ENCODE results near the gene PTPRE.

Gene PTPRE

GRCh38 chr10:127953876-127954275, 47.0 kb downstream of the PTPRE start:
- no peak for DNase-seq (ENCODE audit: low spot score)

GRCh38 chr10:127959428-127959827, 52.5 kb downstream of the PTPRE start:
- DNase-seq (ENCODE audit: low spot score), result no peak

GRCh38 chr10:127961071-127961470, 54.2 kb downstream of the PTPRE start:
- DNase-seq (ENCODE audit: low spot score), result no peak

GRCh38 chr10:127962205-127962604, 55.3 kb downstream of the PTPRE start:
- DNase-seq (ENCODE audit: low spot score), result no peak

GRCh38 chr10:127963136-127963535, 56.2 kb downstream of the PTPRE start:
- DNase-seq (ENCODE audit: low spot score), result no peak

- DNase-seq (ENCODE audit: low spot score), result no peak
These were observed 57.7 kb downstream of the PTPRE start for GRCh38 chr10:127964621-127965020.

GRCh38 chr10:127966875-127967274, 60.0 kb downstream of the PTPRE start:
- DNase-seq (ENCODE audit: low spot score), result no peak

- DNase-seq (ENCODE audit: low spot score), result no peak
These were observed 61.1 kb downstream of the PTPRE start for GRCh38 chr10:127968027-127968441.

GRCh38 chr10:127968659-127969058, 61.8 kb downstream of the PTPRE start:
- no peak for DNase-seq (ENCODE audit: low spot score)

- DNase-seq (ENCODE audit: low spot score), result no peak
These were observed 64.4 kb downstream of the PTPRE start for GRCh38 chr10:127971101-127971946.

GRCh38 chr10:127971963-127972615, 65.2 kb downstream of the PTPRE start:
- DNase-seq (ENCODE audit: low spot score), result no peak

- no peak for DNase-seq (ENCODE audit: low spot score)
These were observed 66.0 kb downstream of the PTPRE start for GRCh38 chr10:127972751-127973357.

GRCh38 chr10:127973791-127974311, 66.9 kb downstream of the PTPRE start:
- no peak for DNase-seq (ENCODE audit: low spot score)

- DNase-seq (ENCODE audit: low spot score), result no peak
These were observed 68.0 kb downstream of the PTPRE start for GRCh38 chr10:127974911-127975310.

GRCh38 chr10:127976286-127976685, 69.4 kb downstream of the PTPRE start:
- DNase-seq (ENCODE audit: low spot score), result no peak

- DNase-seq (ENCODE audit: low spot score), result no peak
These were observed 69.9 kb downstream of the PTPRE start for GRCh38 chr10:127976701-127977356.

- DNase-seq (ENCODE audit: low spot score), result no peak
These were observed 70.6 kb downstream of the PTPRE start for GRCh38 chr10:127977357-127978009.

- no peak for DNase-seq (ENCODE audit: low spot score)
These were observed 71.6 kb downstream of the PTPRE start for GRCh38 chr10:127978481-127978880.

GRCh38 chr10:127979045-127979444, 72.1 kb downstream of the PTPRE start:
- DNase-seq (ENCODE audit: low spot score), result no peak

GRCh38 chr10:127979566-127979965, 72.7 kb downstream of the PTPRE start:
- no peak for DNase-seq (ENCODE audit: low spot score)

GRCh38 chr10:127980898-127981297, 74.0 kb downstream of the PTPRE start:
- no peak for DNase-seq (ENCODE audit: low spot score)

- DNase-seq (ENCODE audit: low spot score), result no peak
These were observed 75.7 kb downstream of the PTPRE start for GRCh38 chr10:127982601-127983000.

Data from cerebellar cortex (tissue), 1 donor.